Measurements from ENCODE around the gene MYBPC3. TPM values are rescaled to one million over a fixed set of nuclear protein-coding genes. Genes with fewer than 3 reads are reported as not detected.
"Not testable (repeated sequence)": the region's sequence is repeated elsewhere in the genome, so short reads cannot be mapped to it uniquely, and the experiment has no call there.

Gene MYBPC3
- total RNA-seq, 1 donor from 2014 or later = 2,397 TPM

GRCh38 chr11:47332791-47333525 is 19.5 kb downstream of the MYBPC3 start:
- ATAC-seq (no peak), DNase-seq (ENCODE audit: missing footprints) (no peak)
- intact Hi-C loops (cut with DNase I) = no loop called here

- intact Hi-C loops (cut with DNase I) = no loop called here
- DNase-seq (ENCODE audit: missing footprints) (no peak), ATAC-seq (no peak)
Measured at GRCh38 chr11:47332303-47332711, 20.2 kb downstream of the MYBPC3 start.

- DNase-seq (ENCODE audit: missing footprints) = no peak
- intact Hi-C loops (cut with DNase I) = no loop called here
- no peak for ATAC-seq
Measured at GRCh38 chr11:47331454-47332302, 20.8 kb downstream of the MYBPC3 start.

- ATAC-seq (peak; percentile 18), DNase-seq (ENCODE audit: missing footprints) (no peak)
- intact Hi-C loops (cut with DNase I) = no loop called here
Measured at GRCh38 chr11:47329987-47330931, 22.2 kb downstream of the MYBPC3 start.

- peak; percentile 0 for ATAC-seq
- no peak for DNase-seq (ENCODE audit: missing footprints)
- intact Hi-C loops (cut with DNase I) = no loop called here
Measured at GRCh38 chr11:47329431-47329986, 23.0 kb downstream of the MYBPC3 start.

- intact Hi-C loops (cut with DNase I) = no loop called here
- ATAC-seq (peak; percentile 20), DNase-seq (ENCODE audit: missing footprints) (no peak)
Measured at GRCh38 chr11:47328449-47329390, 23.8 kb downstream of the MYBPC3 start.

- ATAC-seq (peak; percentile 3), DNase-seq (ENCODE audit: missing footprints) (no peak)
- intact Hi-C loops (cut with DNase I) = no loop called here
Measured at GRCh38 chr11:47327949-47328348, 24.6 kb downstream of the MYBPC3 start.

- DNase-seq (ENCODE audit: missing footprints) (no peak), ATAC-seq (no peak)
Measured at GRCh38 chr11:47327025-47327424, 25.5 kb downstream of the MYBPC3 start.

GRCh38 chr11:47326198-47326597 is 26.3 kb downstream of the MYBPC3 start:
- DNase-seq (ENCODE audit: missing footprints) = no peak
- no peak for ATAC-seq
- intact Hi-C loops (cut with DNase I) = no loop called here

More at GRCh38 chr11:47327025-47327424, 25.5 kb downstream of the MYBPC3 start:
- intact Hi-C loops (cut with DNase I) = no loop called here

- no peak for ATAC-seq
- DNase-seq (ENCODE audit: missing footprints) = no peak
- intact Hi-C loops (cut with DNase I) = no loop called here
Measured at GRCh38 chr11:47325271-47326041, 27.0 kb downstream of the MYBPC3 start.

GRCh38 chr11:47324520-47324919 is 28.0 kb downstream of the MYBPC3 start:
- ATAC-seq = no peak
- peak; percentile 50 for DNase-seq (ENCODE audit: missing footprints)
- intact Hi-C loops (cut with DNase I) = no loop called here

- intact Hi-C loops (cut with DNase I) = no loop called here
Measured at GRCh38 chr11:47318166-47318565, 34.3 kb downstream of the MYBPC3 start.

GRCh38 chr11:47317064-47317828 is 35.3 kb downstream of the MYBPC3 start:
- intact Hi-C loops (cut with DNase I) = no loop called here

More at GRCh38 chr11:47318166-47318565, 34.3 kb downstream of the MYBPC3 start:
- no peak for DNase-seq (ENCODE audit: missing footprints)
- no peak for ATAC-seq

GRCh38 chr11:47316501-47316900 is 36.0 kb downstream of the MYBPC3 start:
- intact Hi-C loops (cut with DNase I); ATAC-seq; DNase-seq (ENCODE audit: missing footprints): not testable (repeated sequence)

More at GRCh38 chr11:47317064-47317828, 35.3 kb downstream of the MYBPC3 start:
- ATAC-seq (no peak), DNase-seq (ENCODE audit: missing footprints) (no peak)

GRCh38 chr11:47314992-47315391 is 37.5 kb downstream of the MYBPC3 start:
- intact Hi-C loops (cut with DNase I) = no loop called here
- no peak for ATAC-seq
- DNase-seq (ENCODE audit: missing footprints) = no peak

Data from Right ventricle myocardium inferior (tissue), 1 donor.